GM12891 (cell line): ENCODE results near the gene APLP2.

ENCODE experiments used
- POLR2A ChIP-seq: IDR thresholded peaks from 2 replicates; pipeline ENCODE4 v1.6.1; 2011; ENCODE audit warnings: low read depth, low read length, control low read depth
- POLR2AphosphoS5 ChIP-seq: IDR thresholded peaks from 2 replicates; pipeline ENCODE4 v1.6.1; 2011; ENCODE audit warnings: low read depth, low read length, control low read depth
- POU2F2 ChIP-seq: IDR thresholded peaks from 2 replicates; pipeline ENCODE4 v1.6.1; 2011; ENCODE audit warnings: low read depth, mild to moderate bottlenecking, control low read depth, low read length, moderate library complexity
- SPI1 ChIP-seq: IDR thresholded peaks from 2 replicates; pipeline ENCODE4 v1.6.1; 2011; ENCODE audit warnings: low read depth, low read length, control low read depth
- TAF1 ChIP-seq: IDR thresholded peaks from 2 replicates; pipeline ENCODE4 v1.6.1; 2011; ENCODE audit warnings: low read depth, low read length, control low read depth

GRCh38 chr11:130160498-130161155 is 90.9 kb downstream of the APLP2 start:
- TF ChIP-seq POLR2AphosphoS5: no peak
- no peak for TF ChIP-seq SPI1
- no peak for TF ChIP-seq TAF1
- no peak for TF ChIP-seq POLR2A
- no peak for TF ChIP-seq POU2F2
